CD4-positive, alpha-beta memory T cell (primary cell): ENCODE data around the gene TDG. TPM values are rescaled to one million over a fixed set of nuclear protein-coding genes. Genes with fewer than 3 reads are reported as not detected.
"Not testable (repeated sequence)": the region's sequence is repeated elsewhere in the genome, so short reads cannot be mapped to it uniquely, and the experiment has no call there.

Experiments used
- CTCF ChIA-PET: fragments of 350-600 bp; sonication (Branson Sonifier 250); formaldehyde crosslinking; loops from one replicate; lab custom pipeline; 2021; ENCODE audit warnings: inconsistent platforms; ENCODE audit not compliant: partially characterized antibody; lab: Charles Lee
- POLR2A ChIA-PET: fragments of 350-600 bp; sonication (Branson Sonifier 250); formaldehyde crosslinking; loops from one replicate; lab custom pipeline; 2021; ENCODE audit not compliant: partially characterized antibody; lab: Charles Lee
- DNase-seq, 5 donors: peaks; one replicate each; pipeline versions ENCODE4 v3.0.0 to v3.0.0-alpha.2; 2020 to 2022; ENCODE audit warnings: mixed read lengths in 1 of 5
- H3K27ac ChIP-seq: one replicate; pipeline ENCODE4 v1.7.0; 2013; ENCODE audit warnings: low read depth, low read length
- H3K27me3 ChIP-seq: 2 replicates; pipeline ENCODE4 v1.7.0; 2013; ENCODE audit warnings: mild to moderate bottlenecking, low read length, moderate library complexity; ENCODE audit not compliant: insufficient read depth
- H3K36me3 ChIP-seq: 2 replicates; pipeline ENCODE4 v1.7.0; 2013; ENCODE audit warnings: mild to moderate bottlenecking, low read length, moderate library complexity; ENCODE audit not compliant: insufficient read depth
- H3K4me1 ChIP-seq: 2 replicates; pipeline ENCODE4 v1.7.0; 2013; ENCODE audit warnings: mild to moderate bottlenecking, low read length, moderate library complexity; ENCODE audit not compliant: insufficient read depth
- H3K4me3 ChIP-seq, 2 donors: one replicate each; pipeline ENCODE4 v1.7.0; 2013; ENCODE audit warnings: low read length in 2 of 2, mild to moderate bottlenecking in 1 of 2
- H3K9me3 ChIP-seq, 2 donors: one replicate each; pipeline ENCODE4 v1.7.0; 2013; ENCODE audit warnings: low read length in 2 of 2, control low read depth in 1 of 2; ENCODE audit not compliant: control insufficient read depth in 1 of 2
- H3K27ac Mint-ChIP-seq, 7 donors: one replicate each; pipeline ENCODE4 v1.8.0; 2020 to 2021; ENCODE audit warnings: mixed read lengths in 7 of 7, mild to moderate bottlenecking in 6 of 7, inconsistent platforms in 3 of 7, moderate library complexity in 3 of 7
- H3K27me3 Mint-ChIP-seq, 2 donors: one replicate each; pipeline ENCODE4 v1.8.0; 2020 to 2021; ENCODE audit warnings: mixed read lengths in 2 of 2
- H3K36me3 Mint-ChIP-seq, 2 donors: one replicate each; pipeline ENCODE4 v1.8.0; 2020 to 2021; ENCODE audit warnings: mixed read lengths in 2 of 2, inconsistent platforms in 1 of 2, mild to moderate bottlenecking in 1 of 2
- H3K4me1 Mint-ChIP-seq, 4 donors: one replicate each; pipeline ENCODE4 v1.8.0; 2020 to 2021; ENCODE audit warnings: mixed read lengths in 4 of 4, mild to moderate bottlenecking in 1 of 4
- H3K4me3 Mint-ChIP-seq, 8 donors: one replicate each; pipeline ENCODE4 v1.8.0; 2020 to 2021; ENCODE audit warnings: mixed read lengths in 8 of 8, mild to moderate bottlenecking in 7 of 8, moderate library complexity in 6 of 8, inconsistent platforms in 3 of 8
- H3K9me3 Mint-ChIP-seq, 8 donors: one replicate each; pipeline ENCODE4 v1.8.0; 2020 to 2021; ENCODE audit warnings: mixed read lengths in 8 of 8, mild to moderate bottlenecking in 5 of 8, inconsistent platforms in 3 of 8, moderate library complexity in 1 of 8
- intact Hi-C: fragments of 100-400 bp; cut with micrococcal nuclease; formaldehyde crosslinking; loops from one replicate; pipeline ENCODE4 v1.15.1; 2023
- polyA plus RNA-seq, 2 donors: library from polyadenylated mRNA; unstranded; fragments of 300-500 nt; fragmentation: Illumina TruSeq; gene quantifications; one replicate each; pipeline ENCODE4 v1.2.3, GENCODE V29; 2021
- total RNA-seq, 2 experiments: library from RNA; stranded (reverse); gene quantifications; one replicate each; pipeline ENCODE4 v1.2.3, GENCODE V29; 2021

The TDG gene
- total and polyA plus RNA-seq, 4 experiments from 2014 or later: 12.9 to 38.3 (median 27.2) TPM

DNA sequence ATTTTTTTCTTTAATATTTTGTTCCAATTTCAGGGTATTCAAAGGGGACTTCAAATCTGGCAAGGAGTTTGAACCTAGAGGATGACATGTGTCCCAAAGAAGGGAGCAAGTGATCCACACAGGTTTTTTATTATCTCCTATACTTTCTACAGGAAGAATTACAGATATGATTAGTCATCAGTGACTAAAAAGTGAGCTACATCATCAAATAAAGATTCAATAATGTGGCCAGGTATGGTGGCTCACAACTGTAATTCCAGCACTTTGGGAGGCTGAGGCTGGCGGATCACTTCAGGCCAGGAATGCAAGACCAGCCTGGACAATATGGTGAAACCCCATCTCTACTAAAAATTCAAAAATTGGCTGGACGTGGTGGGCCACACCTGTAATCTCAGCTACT, 60.1 kb downstream of the TDG start:
- H3K4me1 ChIP-seq: no peaks in the 10 kb centered on the region
- no peaks in the 10 kb centered on the region for H3K27me3 ChIP-seq
- intact Hi-C loops: no loop called here
- H3K36me3 Mint-ChIP-seq: no peaks in the 10 kb centered on the region
- H3K4me3 ChIP-seq: no peak overlapping the region
- H3K27ac ChIP-seq: no peak overlapping the region
- H3K27ac Mint-ChIP-seq: no peak overlapping the region
- H3K9me3 ChIP-seq: no peaks in the 10 kb centered on the region
- ChIA-PET POLR2A (no interaction called here), CTCF (no interaction called here)
- no peaks in the 10 kb centered on the region for H3K36me3 ChIP-seq
- no peaks in the 10 kb centered on the region for H3K4me1 Mint-ChIP-seq
- peaks cover 22 to 23% of the 10 kb centered on the region in 2 donors for H3K27me3 Mint-ChIP-seq
- no peak for DNase-seq
- no peak overlapping the region for H3K4me3 Mint-ChIP-seq
- peaks cover 0 to 10% (median 4%) of the 10 kb centered on the region in 8 donors for H3K9me3 Mint-ChIP-seq

DNA sequence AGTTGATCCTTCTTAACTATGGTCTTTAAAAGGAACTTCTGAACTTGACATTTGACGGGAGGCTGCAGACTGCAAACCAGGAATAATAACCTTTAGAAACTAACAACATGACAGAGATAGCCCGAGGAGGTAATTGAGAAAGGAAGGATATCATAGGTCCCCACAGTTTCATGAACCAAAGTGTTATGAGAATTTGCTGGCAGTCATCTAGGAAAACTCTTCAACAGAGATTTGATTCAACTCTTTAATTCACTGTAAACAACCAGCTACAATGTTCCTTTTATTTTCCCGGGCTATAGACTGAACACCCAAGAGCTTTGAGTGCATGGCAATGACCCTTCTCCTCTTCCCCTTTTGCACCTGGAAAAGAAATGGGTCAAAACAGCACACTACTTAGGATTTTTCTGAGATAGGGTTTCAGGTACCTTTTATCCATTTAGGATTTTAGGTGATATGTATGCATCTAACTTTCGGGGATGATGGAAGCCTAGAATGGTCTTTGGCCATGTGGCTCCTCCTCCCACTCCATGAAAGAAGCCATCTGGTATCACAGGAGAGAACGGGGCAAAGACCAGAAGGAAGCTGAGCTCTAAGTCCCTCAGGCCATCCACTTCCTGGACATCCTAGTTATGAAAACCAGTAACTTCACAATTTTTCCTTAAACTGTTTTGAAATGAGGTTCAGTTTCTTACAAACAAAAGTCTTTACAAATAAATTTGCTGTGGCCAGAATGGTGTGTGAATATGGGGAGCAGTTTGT, 61.3 kb downstream of the TDG start:
- no peaks in the 10 kb centered on the region for H3K27me3 ChIP-seq
- H3K9me3 ChIP-seq: no peaks in the 10 kb centered on the region
- intact Hi-C loops: no loop called here
- H3K36me3 ChIP-seq: no peaks in the 10 kb centered on the region
- Mint-ChIP-seq H3K27ac (no peak overlapping the region), H3K4me1 (no peaks in the 10 kb centered on the region), H3K4me3 (no peak overlapping the region), H3K36me3 (no peaks in the 10 kb centered on the region), H3K27me3 (peaks cover 18 to 19% of the 10 kb centered on the region in 2 donors), H3K9me3 (peaks cover 0 to 10% (median 4%) of the 10 kb centered on the region in 8 donors)
- no peak for DNase-seq
- CTCF ChIA-PET: no interaction called here
- POLR2A ChIA-PET: no interaction called here
- no peak overlapping the region for H3K27ac ChIP-seq
- H3K4me1 ChIP-seq: no peaks in the 10 kb centered on the region
- H3K4me3 ChIP-seq: no peak overlapping the region

DNA sequence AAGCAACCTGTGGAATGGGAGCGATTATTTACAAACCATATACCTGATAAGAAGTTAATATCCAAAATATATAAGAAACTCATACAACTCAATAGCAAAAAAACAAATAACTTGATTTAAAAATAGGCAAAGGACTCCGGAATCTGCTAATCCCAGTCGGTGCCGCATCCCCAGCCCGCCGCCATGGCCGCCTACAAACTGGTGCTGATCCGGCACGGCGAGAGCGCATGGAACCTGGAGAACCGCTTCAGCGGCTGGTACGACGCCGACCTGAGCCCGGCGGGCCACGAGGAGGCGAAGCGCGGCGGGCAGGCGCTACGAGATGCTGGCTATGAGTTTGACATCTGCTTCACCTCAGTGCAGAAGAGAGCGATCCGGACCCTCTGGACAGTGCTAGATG, 64.9 kb downstream of the TDG start:
- H3K4me1 ChIP-seq, CTCF ChIA-PET, H3K4me3 Mint-ChIP-seq, H3K36me3 ChIP-seq, H3K9me3 ChIP-seq, H3K4me1 Mint-ChIP-seq, H3K27ac ChIP-seq, H3K36me3 Mint-ChIP-seq, H3K27ac Mint-ChIP-seq, H3K9me3 Mint-ChIP-seq, DNase-seq, POLR2A ChIA-PET, H3K4me3 ChIP-seq, H3K27me3 ChIP-seq, intact Hi-C loops: not testable (repeated sequence)
- peaks cover 21 to 27% of the 10 kb centered on the region in 2 donors for H3K27me3 Mint-ChIP-seq

DNA sequence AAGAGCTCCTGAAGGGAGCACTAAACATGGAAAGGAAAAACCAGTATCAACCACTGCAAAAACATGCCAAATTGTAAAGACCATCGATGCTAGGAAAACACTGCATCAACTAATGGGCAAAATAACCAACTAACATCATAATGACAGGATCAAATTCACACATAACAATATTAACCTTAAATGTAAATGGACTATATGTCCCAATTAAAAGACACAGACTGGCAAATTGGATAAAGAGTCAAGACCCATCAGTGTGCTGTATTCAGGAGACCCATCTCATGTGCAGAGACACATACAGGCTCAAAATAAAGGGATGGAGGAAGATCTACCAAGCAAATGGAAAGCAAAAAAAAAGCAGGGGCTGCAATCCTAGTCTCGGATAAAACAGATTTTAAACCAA, 70.5 kb downstream of the TDG start:
- H3K36me3 Mint-ChIP-seq, H3K36me3 ChIP-seq, H3K4me3 ChIP-seq, intact Hi-C loops, H3K27ac Mint-ChIP-seq, H3K9me3 Mint-ChIP-seq, H3K27me3 ChIP-seq, POLR2A ChIA-PET, H3K27ac ChIP-seq, H3K4me3 Mint-ChIP-seq, DNase-seq, H3K9me3 ChIP-seq, CTCF ChIA-PET, H3K4me1 ChIP-seq, H3K4me1 Mint-ChIP-seq: not testable (repeated sequence)
- peaks cover 17 to 19% of the 10 kb centered on the region in 2 donors for H3K27me3 Mint-ChIP-seq

Other genes starting within 250 kb of the TDG start
- 1 to 10 TPM; 6.1 to 6.8 TPM for gene NT5DC3, start 124.6 kb upstream of the TDG start, total RNA-seq
- 1 to 10 TPM; 1.2 to 1.3 TPM for gene NT5DC3, start 124.6 kb upstream of the TDG start, polyA plus RNA-seq
- gene HSP90B1, start 35.5 kb upstream of the TDG start, total RNA-seq: 100 to 1,000 TPM; 515 to 534 TPM
- 100 to 1,000 TPM; 199 to 253 TPM for gene HSP90B1, start 35.5 kb upstream of the TDG start, polyA plus RNA-seq
- gene GLT8D2, start 84.3 kb downstream of the TDG start, total RNA-seq: not detected
- under 1 TPM in 1 of 2 donors, not detected in 1; 0.15 TPM for gene GLT8D2, start 84.3 kb downstream of the TDG start, polyA plus RNA-seq
- 10 to 100 TPM; 18.1 to 18.5 TPM for gene HCFC2, start 98.7 kb downstream of the TDG start, total RNA-seq
- 1 to 10 TPM; 4.1 to 8.8 TPM for gene HCFC2, start 98.7 kb downstream of the TDG start, polyA plus RNA-seq
- gene NFYB, start 172.3 kb downstream of the TDG start, total RNA-seq: 10 to 100 TPM; 29.9 to 32.5 TPM
- gene NFYB, start 172.3 kb downstream of the TDG start, polyA plus RNA-seq: 10 to 100 TPM; 38.7 to 39.0 TPM
- 10 to 100 TPM; 57.6 to 64.5 TPM for gene TXNRD1, start 249.9 kb downstream of the TDG start, total RNA-seq
- 10 to 100 TPM; 32.2 to 35.8 TPM for gene TXNRD1, start 249.9 kb downstream of the TDG start, polyA plus RNA-seq